ENCODE data around the gene FBRS. TPM values are rescaled to one million over a fixed set of nuclear protein-coding genes. Genes with fewer than 3 reads are reported as not detected.
"Not testable (repeated sequence)": the region's sequence is repeated elsewhere in the genome, so short reads cannot be mapped to it uniquely, and the experiment has no call there.

The FBRS gene
- total RNA-seq, 1 experiment from 2014 or later = 16.8 TPM

- no peak overlapping the region for H4K5ac ChIP-seq (ENCODE audit: insufficient read length, low read depth, low read length)
- DNase-seq = no peak
- H3K27ac Mint-ChIP-seq = no peak overlapping the region
- no peaks in the 10 kb centered on the region for H3K9me3 Mint-ChIP-seq
- H3K14ac ChIP-seq (ENCODE audit: insufficient read depth, low read length) = no peak overlapping the region
- no peaks in the 10 kb centered on the region; a peak in 1 of 7 replicates for H3K36me3 Mint-ChIP-seq (ENCODE audit: insufficient read depth in 1 of 3, low read depth in 3 of 3)
- H3K4ac ChIP-seq (ENCODE audit: low read depth, low read length) = no peak overlapping the region
- WGBS (ENCODE audit: extremely low coverage, insufficient read length, low lambda C conversion rate) = no CpG with 5 or more reads among the region's 7 CpGs
- no peaks in the 10 kb centered on the region for H3K27me3 ChIP-seq (ENCODE audit: insufficient read depth, low read length)
- H2BK20ac ChIP-seq (ENCODE audit: low read depth, low read length, poor library complexity, severe bottlenecking) = no peak overlapping the region
- H3K9ac ChIP-seq (ENCODE audit: extremely low read depth, insufficient read length, low read length) = no peak overlapping the region
- H4K20me1 ChIP-seq (ENCODE audit: control insufficient read depth, insufficient read depth, insufficient read length) = no peaks in the 10 kb centered on the region
- H2BK5ac ChIP-seq (ENCODE audit: insufficient read length, low read length) = no peak overlapping the region
- H4K91ac ChIP-seq (ENCODE audit: insufficient read length, low read depth, low read length) = no peak overlapping the region
- no peaks in the 10 kb centered on the region for H3K4me1 ChIP-seq (ENCODE audit: insufficient read depth, low read length)
- peaks cover 15% of the 10 kb centered on the region for H3K27me3 Mint-ChIP-seq (ENCODE audit: low read depth)
- H3K79me2 ChIP-seq (ENCODE audit: insufficient read depth, low read length) = no peaks in the 10 kb centered on the region
- no peak overlapping the region for H3K18ac ChIP-seq (ENCODE audit: insufficient read length, low read depth, low read length)
- no peak overlapping the region for H3T11ph ChIP-seq (ENCODE audit: low read length)
- H3K56ac ChIP-seq (ENCODE audit: insufficient read length, low read depth, low read length) = no peak overlapping the region
- no peak overlapping the region for H3K23ac ChIP-seq (ENCODE audit: insufficient read length, low read depth, low read length)
- no peak overlapping the region for H2AFZ ChIP-seq (ENCODE audit: low read length)
- H2BK15ac ChIP-seq (ENCODE audit: low read depth, low read length) = no peak overlapping the region
- H2BK12ac ChIP-seq (ENCODE audit: insufficient read length, low read depth, low read length) = no peak overlapping the region
- H3K9me3 ChIP-seq (ENCODE audit: control insufficient read depth, low read depth, low read length) = no peaks in the 10 kb centered on the region
- no peak overlapping the region for H4K8ac ChIP-seq (replicated peaks; ENCODE audit: insufficient read length, low read depth, low read length)
- H3K79me1 ChIP-seq (ENCODE audit: insufficient read depth, low read depth, low read length, poor library complexity, severe bottlenecking) = no peaks in the 10 kb centered on the region
- peak overlapping the region in 1 of 2 experiments; percentile 49; a peak in 1 of 5 replicates for H3K4me3 Mint-ChIP-seq
- no peak overlapping the region for H3K4me2 ChIP-seq (ENCODE audit: insufficient read depth, insufficient read length, low read length)
- TF ChIP-seq CTCF (conservative IDR thresholded peaks at IDR 0.05) = no peak
- H3K23me2 ChIP-seq (ENCODE audit: insufficient read length, low read depth, low read length, poor library complexity, severe bottlenecking) = no peaks in the 10 kb centered on the region
- H3K4me1 Mint-ChIP-seq = peaks cover 8% of the 10 kb centered on the region in 2 experiments
- H2AK5ac ChIP-seq (ENCODE audit: insufficient read length, low read length) = no peak overlapping the region
- H3K27ac ChIP-seq (ENCODE audit: insufficient read length, low read depth, low read length) = no peak overlapping the region
- H2BK120ac ChIP-seq (ENCODE audit: low read depth, low read length, poor library complexity, severe bottlenecking) = no peak overlapping the region
These were observed 21.6 kb upstream of the FBRS start for GRCh38 chr16:30636599-30636998.

- not testable (repeated sequence) for H3K27ac Mint-ChIP-seq; H3K23me2 ChIP-seq (ENCODE audit: insufficient read length, low read depth, low read length, poor library complexity, severe bottlenecking); H2BK5ac ChIP-seq (ENCODE audit: insufficient read length, low read length); H3K4me1 ChIP-seq (ENCODE audit: insufficient read depth, low read length); H2BK20ac ChIP-seq (ENCODE audit: low read depth, low read length, poor library complexity, severe bottlenecking); H3K4ac ChIP-seq (ENCODE audit: low read depth, low read length); H3K79me1 ChIP-seq (ENCODE audit: insufficient read depth, low read depth, low read length, poor library complexity, severe bottlenecking); H3K18ac ChIP-seq (ENCODE audit: insufficient read length, low read depth, low read length); H3K4me2 ChIP-seq (ENCODE audit: insufficient read depth, insufficient read length, low read length); H3K9me3 Mint-ChIP-seq; H3K36me3 Mint-ChIP-seq (ENCODE audit: insufficient read depth in 1 of 3, low read depth in 3 of 3); H3K9ac ChIP-seq (ENCODE audit: extremely low read depth, insufficient read length, low read length); H2AK5ac ChIP-seq (ENCODE audit: insufficient read length, low read length); H4K91ac ChIP-seq (ENCODE audit: insufficient read length, low read depth, low read length); H3T11ph ChIP-seq (ENCODE audit: low read length); H2AFZ ChIP-seq (ENCODE audit: low read length); H4K8ac ChIP-seq (replicated peaks; ENCODE audit: insufficient read length, low read depth, low read length); H3K79me2 ChIP-seq (ENCODE audit: insufficient read depth, low read length); H3K27ac ChIP-seq (ENCODE audit: insufficient read length, low read depth, low read length); H2BK120ac ChIP-seq (ENCODE audit: low read depth, low read length, poor library complexity, severe bottlenecking); H3K27me3 ChIP-seq (ENCODE audit: insufficient read depth, low read length); H3K56ac ChIP-seq (ENCODE audit: insufficient read length, low read depth, low read length); H3K23ac ChIP-seq (ENCODE audit: insufficient read length, low read depth, low read length); H4K20me1 ChIP-seq (ENCODE audit: control insufficient read depth, insufficient read depth, insufficient read length); H3K4me3 Mint-ChIP-seq; DNase-seq; H3K9me3 ChIP-seq (ENCODE audit: control insufficient read depth, low read depth, low read length); H3K4me1 Mint-ChIP-seq; H4K5ac ChIP-seq (ENCODE audit: insufficient read length, low read depth, low read length); H2BK12ac ChIP-seq (ENCODE audit: insufficient read length, low read depth, low read length); H2BK15ac ChIP-seq (ENCODE audit: low read depth, low read length); H3K14ac ChIP-seq (ENCODE audit: insufficient read depth, low read length)
- no CpG with 5 or more reads among the region's 10 CpGs for WGBS (ENCODE audit: extremely low coverage, insufficient read length, low lambda C conversion rate)
- H3K27me3 Mint-ChIP-seq (ENCODE audit: low read depth) = peaks cover 15% of the 10 kb centered on the region
These were observed 21.1 kb upstream of the FBRS start for GRCh38 chr16:30637139-30637538.

Data from H9 (cell line).